HG03060 (cell line): ENCODE data around the gene PDE9A.
"Not testable (repeated sequence)": the region's sequence is repeated elsewhere in the genome, so short reads cannot be mapped to it uniquely, and the experiment has no call there.

Experiments
- ATAC-seq: cut with Tn5 transposase; IDR thresholded peaks from one replicate; pipeline ENCODE4 v1.9.1; 2021; ENCODE audit warnings: low read depth, moderate number of reproducible peaks; ENCODE audit not compliant: unreplicated experiment

Gene PDE9A

DNA sequence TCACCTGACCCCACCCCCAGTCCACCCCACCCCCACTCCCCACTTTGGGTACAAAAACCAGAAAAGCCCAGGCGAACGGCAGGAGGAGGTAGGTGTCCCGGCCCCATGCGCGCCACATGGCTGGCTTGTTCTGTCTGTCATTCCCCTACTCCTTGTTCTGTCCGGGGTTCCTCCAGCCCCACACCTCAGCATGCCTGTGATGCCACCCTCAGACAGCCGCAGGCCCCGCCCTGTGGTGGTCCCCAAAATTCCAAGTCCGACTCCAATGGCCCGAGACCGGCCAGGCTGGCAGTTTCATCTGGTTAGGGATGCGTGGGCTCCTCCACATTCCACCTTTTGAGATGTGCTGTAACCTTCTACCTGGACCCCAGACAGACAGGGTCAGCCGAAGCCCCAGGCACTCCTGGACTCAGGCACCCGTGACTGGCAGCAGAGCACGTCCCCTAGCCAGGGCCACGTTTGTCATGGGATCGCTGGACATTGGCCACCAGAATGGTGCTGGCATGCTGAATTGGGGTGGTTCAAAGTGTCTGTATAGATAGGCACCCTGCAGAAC, 131.6 kb downstream of the PDE9A start:
- no peak for ATAC-seq

DNA sequence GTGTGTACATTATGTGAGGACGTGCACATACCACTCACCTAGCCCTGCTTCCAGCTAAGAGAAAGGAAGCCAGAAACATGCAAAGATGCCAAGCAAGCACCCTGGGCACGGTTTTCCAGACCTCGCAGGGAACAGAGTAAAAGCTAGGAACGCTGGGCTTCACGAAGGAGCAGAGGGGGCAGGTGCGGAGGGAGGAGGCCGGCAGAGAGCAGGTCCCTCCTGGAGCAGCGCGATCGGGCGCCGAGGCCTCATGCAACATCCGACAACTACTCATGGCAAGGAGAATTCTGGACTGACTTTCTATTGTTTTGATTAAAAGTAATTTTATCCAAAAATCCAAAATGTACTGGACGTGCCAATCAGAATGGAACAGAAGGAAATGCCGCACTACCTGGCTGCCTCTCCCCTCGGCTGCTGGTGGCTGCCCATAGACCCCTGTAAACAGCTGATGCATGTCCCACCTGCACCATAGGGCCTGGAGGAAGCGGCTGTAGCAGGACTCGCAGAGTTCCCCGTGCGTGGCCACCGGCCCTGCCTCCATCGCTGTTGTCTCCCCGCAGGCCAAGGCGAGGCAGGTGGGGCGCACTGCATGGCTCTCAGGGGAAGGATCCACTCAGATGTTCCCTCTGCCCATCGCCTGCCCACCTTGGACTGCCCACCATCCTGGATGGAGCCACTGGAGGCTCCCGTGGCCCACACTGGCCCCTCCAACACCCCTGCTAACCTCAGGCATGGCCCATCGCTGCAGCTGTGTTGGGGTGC, 132.4 kb downstream of the PDE9A start:
- ATAC-seq, result no peak

DNA sequence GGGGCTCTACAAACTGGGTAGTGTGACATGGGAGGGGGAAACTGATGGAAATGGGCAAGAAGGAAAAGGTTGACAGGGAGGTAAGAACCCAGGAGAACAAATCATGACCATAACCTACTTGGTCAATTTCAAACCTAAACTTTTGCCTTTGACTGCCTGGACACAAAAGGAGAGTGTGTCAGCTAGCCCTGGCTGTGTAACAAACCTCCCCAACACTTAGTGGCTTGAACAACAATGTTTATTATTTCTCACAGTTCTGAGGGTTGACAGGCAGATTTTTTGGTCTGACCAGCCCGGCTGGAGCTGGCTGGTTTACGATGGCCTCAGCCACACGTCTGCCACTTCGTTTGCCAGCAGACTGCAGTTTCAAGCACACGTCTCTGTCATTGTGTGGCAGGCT, 133.5 kb downstream of the PDE9A start:
- ATAC-seq, result no peak

DNA sequence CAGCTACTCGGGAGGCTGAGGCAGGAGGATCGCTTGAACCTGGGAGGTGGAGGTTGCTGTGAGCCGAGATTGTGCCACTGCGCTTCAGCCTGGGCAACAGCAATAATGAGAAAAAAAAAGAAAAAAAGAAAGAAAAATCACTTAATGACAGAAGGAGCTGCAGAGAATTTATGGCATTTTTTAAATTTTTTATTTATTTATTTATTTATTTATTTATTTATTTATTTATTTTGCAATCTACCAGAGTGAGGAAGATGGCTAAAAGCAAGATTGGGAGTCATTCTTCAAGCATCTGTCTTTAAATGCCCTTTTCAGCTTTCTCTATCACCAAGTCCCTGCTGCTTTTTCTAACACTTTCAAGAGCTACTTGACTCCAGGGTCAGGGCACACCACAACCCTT, 134.2 kb downstream of the PDE9A start:
- ATAC-seq, result no peak

DNA sequence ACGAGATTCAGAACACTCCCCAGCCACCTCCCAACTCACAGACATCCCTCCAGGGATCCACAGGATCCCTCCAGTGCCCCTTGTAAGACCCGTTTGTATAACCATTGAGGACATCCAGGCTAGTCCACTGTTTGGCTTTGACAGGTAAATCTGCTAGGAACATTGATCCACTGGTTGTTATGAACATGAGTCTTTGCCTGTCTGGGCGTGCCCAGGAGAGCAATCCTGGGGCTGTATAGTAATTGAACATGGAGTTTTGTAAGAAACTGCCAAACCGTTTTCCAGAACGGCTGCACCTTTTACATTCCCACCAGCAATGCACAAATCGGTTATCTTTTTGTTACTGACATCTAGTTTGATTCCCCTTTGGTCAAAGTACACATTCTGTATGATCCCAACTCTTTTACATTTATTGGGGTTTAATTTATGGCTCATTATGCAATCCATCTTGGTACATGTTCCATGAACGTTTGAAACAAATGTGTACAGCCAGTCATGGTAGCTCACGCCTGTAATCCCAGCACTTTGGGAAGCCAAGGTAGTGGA, 137.2 kb downstream of the PDE9A start:
- ATAC-seq, result no peak

DNA sequence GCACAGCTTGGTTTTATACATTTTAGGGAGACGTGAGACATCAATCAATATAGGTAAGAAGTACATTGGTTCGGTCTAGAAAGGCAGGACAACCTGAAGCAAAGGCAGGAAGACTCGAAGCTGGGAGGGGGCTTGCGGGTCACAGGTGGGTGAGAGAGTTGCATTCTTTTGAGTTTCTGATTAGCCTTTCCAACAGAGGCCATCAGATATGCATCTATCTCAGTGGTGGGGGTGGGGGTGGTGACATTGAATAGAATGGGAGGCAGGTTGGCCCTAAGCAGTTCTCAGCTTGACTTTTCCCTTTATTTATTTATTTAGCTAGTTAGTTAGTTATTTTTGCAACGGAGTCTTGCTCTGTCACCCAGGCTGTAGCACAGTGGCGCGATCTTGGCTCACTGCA, 140.4 kb downstream of the PDE9A start:
- no peak for ATAC-seq

DNA sequence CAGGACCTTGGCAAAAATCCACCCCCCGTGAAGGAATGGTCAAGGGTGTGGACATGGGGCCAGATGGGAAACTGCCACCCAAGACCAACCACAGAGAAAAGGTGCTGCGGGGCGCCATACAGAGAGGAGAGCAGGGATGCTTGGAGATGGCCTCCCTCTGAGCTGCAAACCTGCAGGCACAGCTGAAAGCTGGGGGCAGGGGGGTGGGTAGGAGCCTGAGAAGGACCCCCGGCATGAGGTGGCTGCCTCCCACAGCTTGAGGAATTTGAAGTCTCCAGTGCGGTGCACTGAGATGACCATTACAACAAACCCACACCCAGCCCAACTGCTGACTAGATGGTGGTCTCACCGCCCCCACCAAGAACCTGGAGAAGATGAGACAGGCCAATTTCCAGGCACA, 141.1 kb downstream of the PDE9A start:
- ATAC-seq, result no peak

DNA sequence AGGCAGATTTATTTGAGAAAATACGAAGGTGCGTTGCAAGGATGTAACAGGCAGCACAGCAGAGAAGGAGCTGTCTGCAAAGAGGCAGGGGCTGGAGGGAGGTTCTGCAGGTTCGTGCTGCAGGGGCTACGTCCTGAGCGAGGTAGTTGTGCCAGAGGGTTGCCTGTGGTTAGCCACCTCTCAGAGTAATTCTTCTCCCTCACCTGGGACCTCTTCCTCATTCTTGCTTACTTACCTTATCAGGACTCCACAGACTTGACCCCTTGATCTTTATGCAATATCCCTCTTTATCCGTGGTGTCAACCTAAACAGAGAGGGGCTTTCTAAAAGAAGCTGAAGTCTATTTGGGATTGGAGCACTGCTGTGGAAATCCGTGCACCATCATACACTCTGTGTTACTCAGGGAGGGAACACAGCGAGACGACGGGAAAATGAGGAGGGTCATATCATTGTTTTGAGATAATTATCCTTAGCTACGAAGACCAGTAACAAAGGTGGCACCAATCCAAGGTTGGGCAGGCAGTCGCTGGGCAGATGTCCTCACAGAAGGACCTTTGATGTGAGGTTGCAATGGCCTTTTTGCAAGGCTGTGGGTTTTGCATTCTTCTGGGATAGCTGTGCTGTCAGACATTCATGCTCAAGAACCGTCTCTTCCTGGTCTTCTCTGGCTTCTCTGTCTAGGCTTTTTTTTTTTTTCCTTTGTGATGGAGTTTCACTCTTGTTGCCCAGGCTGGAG, 143.1 kb downstream of the PDE9A start:
- no peak for ATAC-seq

DNA sequence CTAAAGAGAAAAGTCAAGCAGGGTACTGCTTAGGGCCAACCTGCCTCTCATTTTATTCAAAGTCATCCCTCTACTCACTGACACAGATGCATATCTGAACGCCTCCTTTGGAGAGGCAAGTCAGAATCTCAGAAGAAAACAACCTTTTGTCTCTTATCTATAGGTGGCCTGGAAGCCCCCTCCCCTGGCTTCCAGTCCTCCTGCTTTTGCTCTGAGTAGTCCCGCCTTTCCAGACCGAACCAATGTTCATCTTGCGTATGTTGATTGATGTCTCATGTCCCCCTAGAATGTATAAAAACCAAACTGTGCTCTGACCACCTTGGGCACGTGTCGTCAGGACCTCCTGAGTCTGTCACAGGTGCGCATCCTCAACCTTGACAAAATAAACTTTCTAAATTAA, 144.1 kb downstream of the PDE9A start:
- no peak for ATAC-seq

DNA sequence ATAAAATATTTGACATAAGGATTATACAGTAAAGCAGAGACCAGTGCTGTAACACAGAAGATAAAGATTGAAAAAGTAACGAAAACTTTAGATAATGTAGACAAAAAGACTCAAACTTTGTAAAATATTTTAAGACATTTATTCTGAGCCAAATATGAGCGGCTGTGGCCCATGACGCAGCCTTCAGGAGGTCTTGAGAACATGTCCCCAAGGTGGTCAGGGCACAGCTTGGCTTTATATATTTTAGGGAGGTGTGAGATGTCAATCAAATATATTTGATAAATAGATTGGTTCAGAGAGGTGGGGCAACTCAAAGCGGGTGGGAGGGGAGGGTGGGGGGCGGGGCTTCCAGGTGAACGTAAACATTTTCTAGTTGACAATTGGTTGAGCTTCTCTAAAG, 144.7 kb downstream of the PDE9A start:
- no peak for ATAC-seq

DNA sequence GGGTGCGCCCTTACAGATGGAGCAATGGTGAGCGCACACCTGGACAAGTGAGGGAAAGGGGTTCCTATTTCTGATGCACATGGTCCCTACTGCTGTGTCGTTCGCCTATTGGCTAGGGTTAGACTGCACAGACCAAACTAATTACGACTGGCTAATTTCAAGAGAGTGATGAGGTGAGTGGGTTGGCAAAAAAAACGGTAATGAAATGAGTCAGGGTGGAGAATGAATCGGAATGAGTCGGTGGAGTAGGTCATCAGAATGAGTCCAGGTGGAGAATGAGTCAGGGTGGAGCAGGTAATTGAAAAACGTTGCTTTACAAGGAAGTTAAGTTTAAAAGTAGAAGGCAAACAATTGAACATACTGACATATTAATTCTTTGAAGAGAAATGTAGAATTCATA, 146.1 kb downstream of the PDE9A start:
- ATAC-seq, result no peak

DNA sequence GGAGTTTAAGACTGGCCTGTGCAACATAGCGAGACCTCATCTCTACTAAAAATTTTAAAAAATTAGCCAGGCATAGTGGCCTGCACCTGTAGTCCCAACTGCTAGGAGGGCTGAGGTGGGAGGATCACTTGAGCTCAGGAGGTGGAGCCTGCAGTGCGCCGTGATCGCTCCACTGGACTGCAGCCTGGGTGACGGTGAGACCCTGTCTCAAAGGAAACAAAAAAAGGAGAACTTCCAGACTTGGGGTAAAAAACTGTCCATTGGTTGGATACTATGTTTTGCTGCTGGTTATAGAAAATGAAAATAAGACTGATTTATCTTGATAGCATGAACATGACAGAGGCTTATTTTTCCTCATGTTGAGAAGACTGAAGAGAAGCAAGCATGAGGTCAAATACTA, 146.5 kb downstream of the PDE9A start:
- ATAC-seq, result no peak

DNA sequence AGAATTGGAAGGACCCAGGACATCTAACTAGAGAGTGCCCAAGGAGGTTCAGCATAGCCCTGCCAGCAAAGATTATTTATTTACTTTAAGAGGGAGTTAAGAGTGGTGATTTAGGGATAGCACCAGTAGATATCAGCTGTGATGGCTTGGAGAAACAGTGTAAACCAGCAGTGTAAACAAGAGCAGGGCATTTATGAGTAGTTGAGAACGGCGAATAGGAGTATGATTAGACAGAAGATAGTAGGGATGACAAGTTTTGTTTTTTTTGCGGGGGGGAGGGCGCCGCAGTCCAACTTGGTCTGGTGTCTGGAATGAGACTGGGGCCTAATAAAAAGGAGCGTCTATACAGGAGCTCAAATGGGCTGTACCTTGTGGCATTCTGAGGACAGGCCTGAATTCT, 148.2 kb downstream of the PDE9A start:
- ATAC-seq, result not testable (repeated sequence)

DNA sequence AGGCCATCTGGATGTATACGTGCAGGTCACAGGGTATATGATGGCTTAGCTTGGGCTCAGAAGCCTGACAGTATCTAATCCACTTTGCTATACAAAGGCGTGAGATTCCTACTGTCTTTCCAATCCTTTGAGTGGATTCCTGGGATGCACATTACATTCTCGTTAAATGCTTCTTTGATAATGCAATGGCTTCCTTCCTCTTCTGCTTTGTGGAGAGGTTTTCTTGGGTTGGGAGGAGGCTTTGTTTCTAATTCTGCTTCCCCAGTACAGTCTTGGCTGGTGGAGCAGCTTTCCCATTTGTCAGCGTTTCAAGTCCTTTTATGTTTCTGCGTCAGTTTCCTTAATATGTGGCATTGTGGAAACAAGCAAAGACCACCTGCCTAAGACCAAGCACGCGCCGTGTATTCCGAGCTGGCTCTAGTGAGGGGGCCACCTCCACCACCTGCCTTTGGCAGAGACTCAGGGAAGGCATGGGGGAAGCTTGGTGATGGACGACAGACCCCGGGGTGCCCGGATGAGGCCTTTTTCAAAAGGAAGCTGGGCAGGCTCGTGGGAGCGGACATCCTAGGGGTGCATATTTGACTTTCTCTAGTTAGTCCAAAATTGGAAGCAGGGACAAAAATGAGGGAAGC, 153.2 kb downstream of the PDE9A start:
- ATAC-seq, result no peak

DNA sequence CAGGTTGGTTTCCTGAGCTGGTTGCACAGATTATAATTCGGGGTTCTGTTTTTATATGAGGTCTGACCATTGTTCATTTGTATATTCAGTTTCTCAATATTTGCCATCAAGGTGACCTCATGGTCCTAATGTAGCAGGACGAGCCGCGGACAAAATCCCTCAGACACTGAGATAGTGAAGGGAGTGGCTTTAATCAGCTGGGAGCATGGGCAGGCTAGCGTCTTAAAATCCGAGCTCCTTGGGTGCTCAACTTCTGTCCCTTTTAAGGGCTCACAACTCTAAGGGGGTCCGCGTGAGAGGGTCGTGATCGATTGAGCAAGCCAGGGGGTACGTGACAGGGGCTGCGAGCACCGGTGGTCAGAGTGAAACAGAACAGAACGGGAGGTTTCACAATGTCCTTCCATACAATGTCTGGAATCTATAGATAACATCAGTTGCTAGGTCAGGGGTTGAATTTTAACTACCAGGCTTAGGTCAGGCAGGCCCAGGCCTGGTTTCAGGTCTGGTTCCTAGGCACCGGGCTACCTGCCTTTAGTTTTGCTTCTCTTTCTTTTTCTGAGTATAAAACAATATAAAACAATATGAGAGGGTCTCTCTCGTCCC, 154.0 kb downstream of the PDE9A start:
- ATAC-seq, result not testable (repeated sequence)

DNA sequence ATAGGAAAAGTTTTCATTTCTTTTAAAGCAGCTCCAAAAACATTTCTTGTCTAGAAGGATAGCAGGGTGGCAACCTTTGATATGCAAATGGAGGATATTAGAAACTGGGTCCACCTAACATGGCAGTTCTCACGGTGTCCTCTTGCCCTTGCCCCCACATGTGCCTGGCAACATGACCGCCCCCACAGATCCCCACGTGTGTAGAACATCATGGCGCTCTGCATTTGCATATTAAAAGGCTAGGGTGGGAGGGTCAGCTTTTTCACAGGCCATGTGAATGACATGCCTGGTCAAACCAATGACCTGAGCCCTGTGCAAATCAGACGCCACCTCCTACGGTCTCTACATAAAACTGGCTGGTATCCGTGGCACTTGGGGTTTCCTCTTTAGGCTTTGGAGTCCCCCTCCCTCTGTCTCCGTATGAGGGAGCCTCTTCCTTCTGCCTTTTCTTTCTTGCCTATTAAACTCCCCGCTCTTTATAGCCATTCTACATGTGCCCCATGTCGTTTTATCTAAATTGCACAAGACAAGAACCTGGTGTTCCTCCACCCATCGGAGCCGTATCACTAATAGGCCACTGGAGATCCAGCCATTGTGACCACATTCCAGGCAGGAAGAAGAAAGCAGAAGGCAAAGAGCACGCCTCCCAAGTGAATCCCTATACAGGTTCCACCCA, 154.7 kb downstream of the PDE9A start:
- ATAC-seq, result no peak

DNA sequence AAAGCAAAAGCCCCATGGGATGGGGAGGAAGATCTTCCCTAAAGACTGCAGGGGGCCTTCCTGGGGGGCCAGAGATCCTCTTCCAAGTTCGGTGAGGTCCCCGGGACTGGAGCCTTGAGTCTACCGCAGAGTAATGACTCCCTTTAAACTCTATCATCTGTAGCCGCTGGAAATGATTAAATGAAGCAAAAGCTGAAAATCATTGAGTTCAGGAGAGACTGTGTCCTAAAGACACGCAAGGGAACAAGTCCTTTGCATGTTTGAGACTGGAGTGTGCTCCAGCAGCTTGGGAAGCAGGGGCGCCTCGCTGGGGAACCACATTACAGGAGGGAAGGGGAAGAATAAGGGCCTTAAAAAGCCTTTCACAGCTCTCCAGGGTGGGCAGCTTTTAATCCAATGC, 155.8 kb downstream of the PDE9A start:
- no peak for ATAC-seq

DNA sequence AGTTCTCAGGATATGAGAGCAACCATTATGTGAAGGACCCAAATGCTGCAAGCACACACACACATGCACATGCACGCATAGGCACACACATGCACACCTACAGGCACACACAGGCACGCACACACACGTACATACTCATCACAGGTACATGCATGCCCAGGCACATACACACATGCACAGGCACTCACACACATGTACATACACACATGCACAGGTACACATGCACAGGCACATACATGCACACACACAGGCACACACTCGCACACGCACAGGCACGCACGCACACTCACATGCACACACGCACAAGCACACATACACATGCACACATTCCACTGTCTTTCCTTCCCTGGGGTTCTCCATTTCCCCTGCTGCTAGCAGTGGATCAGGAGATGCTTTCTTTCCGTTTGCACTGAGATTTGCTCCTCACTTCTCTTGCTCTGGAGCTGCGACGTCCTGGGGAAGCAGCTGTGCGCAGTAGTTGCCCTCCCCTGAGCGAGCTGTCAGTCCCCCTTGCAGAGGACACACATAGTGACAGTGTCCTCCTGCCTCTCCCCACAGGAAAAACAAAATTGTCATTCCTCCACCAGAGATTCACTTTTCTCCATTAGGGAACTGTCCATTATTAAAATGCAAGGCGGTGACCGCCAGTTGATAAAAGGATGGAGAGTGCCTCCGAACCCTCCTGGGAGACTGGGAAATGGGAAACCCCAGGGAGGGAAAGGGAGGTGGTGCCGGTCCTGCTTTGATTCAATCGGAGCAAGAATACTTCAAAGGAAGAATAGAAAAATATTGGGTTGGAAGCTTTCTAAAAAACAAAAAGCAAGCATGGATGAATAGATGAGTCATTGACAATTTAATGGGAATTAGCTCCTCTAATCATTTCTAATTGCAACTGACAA, 156.4 kb downstream of the PDE9A start:
- no peak for ATAC-seq

DNA sequence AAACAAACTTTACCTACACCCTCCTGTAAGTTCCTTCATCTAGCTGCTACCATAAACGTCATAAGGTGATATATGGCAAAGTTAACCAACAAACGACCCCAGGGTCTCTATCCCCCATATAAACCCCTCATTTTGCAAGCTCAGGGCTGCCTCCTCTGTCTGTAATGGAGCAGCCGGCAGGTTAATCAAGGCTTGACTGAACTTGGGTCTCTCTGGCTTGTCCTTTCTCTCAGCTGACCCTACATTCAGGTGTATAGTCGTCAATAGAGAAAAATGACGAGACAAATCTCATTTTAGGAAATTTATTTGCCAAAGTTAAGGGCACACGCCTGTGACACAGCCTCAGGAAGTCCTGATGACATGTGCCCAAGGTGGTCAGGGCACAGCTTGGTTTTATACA, 158.5 kb downstream of the PDE9A start:
- ATAC-seq, result no peak
